Peyer's patch (tissue), 4 donors: ENCODE data around the gene KMT2E.

Experiments used
- CTCF ChIP-seq, 6 experiments: fragments of 450-650 bp in 4 of 6; fragments of 200-600 bp in 2 of 6; sonication (generic) in 1 of 6; IDR thresholded peaks; one replicate each; pipeline ENCODE4 v1.5.1; 2017 to 2019; ENCODE audit warnings: antibody characterized with exemption in 6 of 6, mild to moderate bottlenecking in 3 of 6, moderate library complexity in 1 of 6
- POLR2A ChIP-seq, 2 donors: fragments of 450-650 bp; IDR thresholded peaks; one replicate each; pipeline ENCODE4 v1.5.1; 2017; ENCODE audit warnings: antibody characterized with exemption in 2 of 2, mild to moderate bottlenecking in 2 of 2, moderate library complexity in 2 of 2

GRCh38 chr7:105067691-105068090 is 53.7 kb downstream of the KMT2E start:
- TF ChIP-seq CTCF (IDR thresholded peaks at IDR 0.05) = no peak
- TF ChIP-seq POLR2A (IDR thresholded peaks at IDR 0.05) = no peak
